Measurements from ENCODE around the gene ALKBH4.
"Not testable (repeated sequence)": the region's sequence is repeated elsewhere in the genome, so short reads cannot be mapped to it uniquely, and the experiment has no call there.

DNA sequence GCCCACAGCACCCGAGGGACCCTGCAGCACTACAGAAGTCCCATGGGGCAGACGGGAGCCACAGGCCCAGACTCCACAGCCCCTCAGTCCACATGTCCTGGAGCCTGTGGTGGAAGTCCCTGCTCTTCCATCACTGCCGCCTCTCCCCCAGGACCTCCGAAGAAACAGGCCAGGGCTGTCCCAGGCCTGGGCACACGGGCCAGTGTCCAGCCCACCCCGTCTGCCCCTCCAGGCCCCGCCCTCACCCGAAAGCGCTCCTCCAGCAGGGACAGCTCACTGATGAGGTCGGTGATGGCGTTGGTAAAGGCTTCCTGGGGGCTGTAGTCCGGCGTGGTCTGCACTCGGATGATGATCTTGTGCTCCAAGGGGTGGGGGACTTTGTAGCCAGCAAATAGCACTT, 9.5 kb upstream of the ALKBH4 start:
- TF ChIP-seq BRCA1 (IDR thresholded peaks at IDR 0.05; ENCODE audit: low read depth, low read length); EZH2 (IDR thresholded peaks at IDR 0.05; ENCODE audit: low read depth, low read length, severe bottlenecking); RBBP5 (IDR thresholded peaks at IDR 0.05; ENCODE audit: borderline replicate concordance, low read depth, low read length); POLR2A (IDR thresholded peaks at IDR 0.05; ENCODE audit: control extremely low read depth in 1 of 2, low read depth in 2 of 2, low read length in 2 of 2); CHD1 (IDR thresholded peaks at IDR 0.05; ENCODE audit: low read depth, low read length); JUND (IDR thresholded peaks at IDR 0.05; ENCODE audit: low read length); MAX (IDR thresholded peaks at IDR 0.05); EP300 (IDR thresholded peaks at IDR 0.05; ENCODE audit: borderline replicate concordance in 1 of 2, low read depth in 2 of 2, low read length in 2 of 2): not testable (repeated sequence)
- TF ChIP-seq, protein P1, sequence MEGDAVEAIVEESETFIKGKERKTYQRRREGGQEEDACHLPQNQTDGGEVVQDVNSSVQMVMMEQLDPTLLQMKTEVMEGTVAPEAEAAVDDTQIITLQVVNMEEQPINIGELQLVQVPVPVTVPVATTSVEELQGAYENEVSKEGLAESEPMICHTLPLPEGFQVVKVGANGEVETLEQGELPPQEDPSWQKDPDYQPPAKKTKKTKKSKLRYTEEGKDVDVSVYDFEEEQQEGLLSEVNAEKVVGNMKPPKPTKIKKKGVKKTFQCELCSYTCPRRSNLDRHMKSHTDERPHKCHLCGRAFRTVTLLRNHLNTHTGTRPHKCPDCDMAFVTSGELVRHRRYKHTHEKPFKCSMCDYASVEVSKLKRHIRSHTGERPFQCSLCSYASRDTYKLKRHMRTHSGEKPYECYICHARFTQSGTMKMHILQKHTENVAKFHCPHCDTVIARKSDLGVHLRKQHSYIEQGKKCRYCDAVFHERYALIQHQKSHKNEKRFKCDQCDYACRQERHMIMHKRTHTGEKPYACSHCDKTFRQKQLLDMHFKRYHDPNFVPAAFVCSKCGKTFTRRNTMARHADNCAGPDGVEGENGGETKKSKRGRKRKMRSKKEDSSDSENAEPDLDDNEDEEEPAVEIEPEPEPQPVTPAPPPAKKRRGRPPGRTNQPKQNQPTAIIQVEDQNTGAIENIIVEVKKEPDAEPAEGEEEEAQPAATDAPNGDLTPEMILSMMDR (IDR thresholded peaks at IDR 0.05; ENCODE audit: control extremely low read depth in 1 of 3, insufficient read depth in 1 of 3, low read depth in 1 of 3, low read length in 3 of 3) = not testable (repeated sequence)
